ENCODE results near the gene UCHL1. TPM values are rescaled to one million over a fixed set of nuclear protein-coding genes. Genes with fewer than 3 reads are reported as not detected.
A peak's percentile ranks its signal among the peaks of the same experiment; 100 is the strongest.

The UCHL1 gene
- polyA plus RNA-seq, 1 donor from 2014 or later = 5,099 TPM

DNA sequence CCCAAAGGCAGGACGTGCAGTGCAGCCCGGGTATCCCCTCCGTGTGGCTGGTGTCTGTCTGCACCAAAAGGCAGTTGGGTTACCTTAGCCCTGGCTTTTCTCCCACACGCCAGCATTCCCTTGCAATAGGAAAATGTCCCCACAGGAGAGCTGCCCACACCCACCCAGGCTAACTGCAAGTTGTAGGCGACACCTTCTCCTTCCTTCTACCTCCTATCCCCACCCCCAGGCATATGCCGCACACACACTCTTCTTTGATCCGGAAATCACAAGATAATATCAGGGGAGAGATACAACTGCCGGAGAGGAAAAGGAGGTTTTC is 41.9 kb upstream of the UCHL1 start:
- H3K27ac ChIP-seq (ENCODE audit: low read length) = peak overlapping the region; percentile 50
- H3K27me3 ChIP-seq (ENCODE audit: insufficient read depth, low read depth, low read length) = no peaks in the 10 kb centered on the region
- no peaks in the 10 kb centered on the region for H3K9me2 ChIP-seq (ENCODE audit: insufficient read depth, low read length)
- H3K4me3 ChIP-seq (ENCODE audit: low read length) = peak overlapping the region; percentile 72
- TF ChIP-seq MXI1 (conservative IDR thresholded peaks at IDR 0.05; ENCODE audit: poor library complexity, severe bottlenecking) = no peak
- TF ChIP-seq, protein P1, sequence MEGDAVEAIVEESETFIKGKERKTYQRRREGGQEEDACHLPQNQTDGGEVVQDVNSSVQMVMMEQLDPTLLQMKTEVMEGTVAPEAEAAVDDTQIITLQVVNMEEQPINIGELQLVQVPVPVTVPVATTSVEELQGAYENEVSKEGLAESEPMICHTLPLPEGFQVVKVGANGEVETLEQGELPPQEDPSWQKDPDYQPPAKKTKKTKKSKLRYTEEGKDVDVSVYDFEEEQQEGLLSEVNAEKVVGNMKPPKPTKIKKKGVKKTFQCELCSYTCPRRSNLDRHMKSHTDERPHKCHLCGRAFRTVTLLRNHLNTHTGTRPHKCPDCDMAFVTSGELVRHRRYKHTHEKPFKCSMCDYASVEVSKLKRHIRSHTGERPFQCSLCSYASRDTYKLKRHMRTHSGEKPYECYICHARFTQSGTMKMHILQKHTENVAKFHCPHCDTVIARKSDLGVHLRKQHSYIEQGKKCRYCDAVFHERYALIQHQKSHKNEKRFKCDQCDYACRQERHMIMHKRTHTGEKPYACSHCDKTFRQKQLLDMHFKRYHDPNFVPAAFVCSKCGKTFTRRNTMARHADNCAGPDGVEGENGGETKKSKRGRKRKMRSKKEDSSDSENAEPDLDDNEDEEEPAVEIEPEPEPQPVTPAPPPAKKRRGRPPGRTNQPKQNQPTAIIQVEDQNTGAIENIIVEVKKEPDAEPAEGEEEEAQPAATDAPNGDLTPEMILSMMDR (IDR thresholded peaks at IDR 0.05; ENCODE audit: poor library complexity, severe bottlenecking) = peak; percentile 74
- no peak for TF ChIP-seq RAD21 (conservative IDR thresholded peaks at IDR 0.05)
- TF ChIP-seq POLR2AphosphoS5 (IDR thresholded peaks at IDR 0.05) = no peak
- no peaks in the 10 kb centered on the region for H4K20me1 ChIP-seq (ENCODE audit: insufficient read depth)
- H3K9me3 ChIP-seq (ENCODE audit: low read length) = no peaks in the 10 kb centered on the region
- H3K9ac ChIP-seq (ENCODE audit: low read length) = peak overlapping the region; percentile 48
- no peaks in the 10 kb centered on the region for H3K36me3 ChIP-seq (ENCODE audit: insufficient read depth, low read length)
- H3F3A ChIP-seq (ENCODE audit: insufficient read depth, low read length, poor library complexity, severe bottlenecking) = no peaks in the 10 kb centered on the region
- H3K4me2 ChIP-seq (ENCODE audit: low read length) = peak overlapping the region; percentile 25
- H2AFZ ChIP-seq (ENCODE audit: low read depth, low read length) = no peak overlapping the region
- H3K79me2 ChIP-seq (replicated peaks; ENCODE audit: insufficient read depth, low read length) = peaks cover 10% of the 10 kb centered on the region

DNA sequence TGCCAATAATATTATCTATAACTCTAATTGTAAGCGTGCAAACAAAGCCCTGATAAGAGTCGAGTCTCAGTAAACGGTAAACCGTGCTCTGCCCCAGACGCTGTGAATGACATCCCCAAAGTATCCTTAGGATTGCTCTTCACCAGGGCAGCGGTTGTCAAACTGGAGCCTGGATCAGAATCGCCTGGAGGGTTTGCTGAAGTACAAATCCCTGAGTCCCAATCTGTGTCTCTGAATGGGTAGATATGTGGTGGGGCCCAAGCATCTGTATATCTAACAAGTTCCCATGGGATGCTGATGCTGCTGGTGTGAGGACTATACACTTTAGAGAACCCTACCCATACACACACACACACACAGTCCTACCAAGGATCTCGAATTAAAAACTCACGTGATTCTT is 41.6 kb upstream of the UCHL1 start:
- H4K20me1 ChIP-seq (ENCODE audit: insufficient read depth) = no peaks in the 10 kb centered on the region
- H3K79me2 ChIP-seq (replicated peaks; ENCODE audit: insufficient read depth, low read length) = peaks cover 7% of the 10 kb centered on the region
- H2AFZ ChIP-seq (ENCODE audit: low read depth, low read length) = no peak overlapping the region
- H3K9ac ChIP-seq (ENCODE audit: low read length) = peak overlapping the region; percentile 48
- H3K4me3 ChIP-seq (ENCODE audit: low read length) = peak overlapping the region; percentile 72
- H3K27ac ChIP-seq (ENCODE audit: low read length) = peak overlapping the region; percentile 50
- no peaks in the 10 kb centered on the region for H3K27me3 ChIP-seq (ENCODE audit: insufficient read depth, low read depth, low read length)
- H3K9me2 ChIP-seq (ENCODE audit: insufficient read depth, low read length) = no peaks in the 10 kb centered on the region
- no peaks in the 10 kb centered on the region for H3K9me3 ChIP-seq (ENCODE audit: low read length)
- H3K36me3 ChIP-seq (ENCODE audit: insufficient read depth, low read length) = no peaks in the 10 kb centered on the region
- TF ChIP-seq EZH2 (IDR thresholded peaks at IDR 0.05; ENCODE audit: borderline replicate concordance, insufficient read depth, low read length, poor library complexity, severe bottlenecking) = no peak
- TF ChIP-seq RAD21 (conservative IDR thresholded peaks at IDR 0.05) = no peak
- TF ChIP-seq TAF1 (IDR thresholded peaks at IDR 0.05; ENCODE audit: low read depth) = no peak
- no peak for TF ChIP-seq SMC3 (conservative IDR thresholded peaks at IDR 0.05; ENCODE audit: poor library complexity)
- no peak for TF ChIP-seq POLR2AphosphoS5 (IDR thresholded peaks at IDR 0.05)
- TF ChIP-seq MXI1 (conservative IDR thresholded peaks at IDR 0.05; ENCODE audit: poor library complexity, severe bottlenecking) = no peak
- TF ChIP-seq, protein P1 (IDR thresholded peaks at IDR 0.05; ENCODE audit: poor library complexity, severe bottlenecking) = no peak
- no peak for TF ChIP-seq EP300 (conservative IDR thresholded peaks at IDR 0.05; ENCODE audit: poor library complexity, severe bottlenecking)
- TF ChIP-seq, protein P2, sequence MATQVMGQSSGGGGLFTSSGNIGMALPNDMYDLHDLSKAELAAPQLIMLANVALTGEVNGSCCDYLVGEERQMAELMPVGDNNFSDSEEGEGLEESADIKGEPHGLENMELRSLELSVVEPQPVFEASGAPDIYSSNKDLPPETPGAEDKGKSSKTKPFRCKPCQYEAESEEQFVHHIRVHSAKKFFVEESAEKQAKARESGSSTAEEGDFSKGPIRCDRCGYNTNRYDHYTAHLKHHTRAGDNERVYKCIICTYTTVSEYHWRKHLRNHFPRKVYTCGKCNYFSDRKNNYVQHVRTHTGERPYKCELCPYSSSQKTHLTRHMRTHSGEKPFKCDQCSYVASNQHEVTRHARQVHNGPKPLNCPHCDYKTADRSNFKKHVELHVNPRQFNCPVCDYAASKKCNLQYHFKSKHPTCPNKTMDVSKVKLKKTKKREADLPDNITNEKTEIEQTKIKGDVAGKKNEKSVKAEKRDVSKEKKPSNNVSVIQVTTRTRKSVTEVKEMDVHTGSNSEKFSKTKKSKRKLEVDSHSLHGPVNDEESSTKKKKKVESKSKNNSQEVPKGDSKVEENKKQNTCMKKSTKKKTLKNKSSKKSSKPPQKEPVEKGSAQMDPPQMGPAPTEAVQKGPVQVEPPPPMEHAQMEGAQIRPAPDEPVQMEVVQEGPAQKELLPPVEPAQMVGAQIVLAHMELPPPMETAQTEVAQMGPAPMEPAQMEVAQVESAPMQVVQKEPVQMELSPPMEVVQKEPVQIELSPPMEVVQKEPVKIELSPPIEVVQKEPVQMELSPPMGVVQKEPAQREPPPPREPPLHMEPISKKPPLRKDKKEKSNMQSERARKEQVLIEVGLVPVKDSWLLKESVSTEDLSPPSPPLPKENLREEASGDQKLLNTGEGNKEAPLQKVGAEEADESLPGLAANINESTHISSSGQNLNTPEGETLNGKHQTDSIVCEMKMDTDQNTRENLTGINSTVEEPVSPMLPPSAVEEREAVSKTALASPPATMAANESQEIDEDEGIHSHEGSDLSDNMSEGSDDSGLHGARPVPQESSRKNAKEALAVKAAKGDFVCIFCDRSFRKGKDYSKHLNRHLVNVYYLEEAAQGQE (IDR thresholded peaks at IDR 0.05; ENCODE audit: borderline replicate concordance) = no peak
- no peaks in the 10 kb centered on the region for H3F3A ChIP-seq (ENCODE audit: insufficient read depth, low read length, poor library complexity, severe bottlenecking)
- no peak overlapping the region for H3K4me2 ChIP-seq (ENCODE audit: low read length)
